ENCODE results near the gene ACKR4. TPM values are rescaled to one million over a fixed set of nuclear protein-coding genes. Genes with fewer than 3 reads are reported as not detected.

The ACKR4 gene
- total and polyA plus RNA-seq, 2 of the 8 experiments (the other 6 are each of a cell fraction or from before 2014, with no cell fraction given): not detected

- Histone ChIP-seq H3K27ac (ENCODE audit: low read depth, low read length) (no peak overlapping the region), H2BK5ac (ENCODE audit: low read depth, low read length) (no peak overlapping the region), H2AFZ (ENCODE audit: low read length) (no peak overlapping the region), H3K23me2 (ENCODE audit: low read depth, low read length) (no peaks in the 10 kb centered on the region), H3K18ac (ENCODE audit: extremely low read depth, low read length) (no peak overlapping the region), H3K4ac (replicated peaks; ENCODE audit: insufficient read length, low read depth, low read length) (no peak overlapping the region), H3K9ac (replicated peaks in 1 of 4; ENCODE audit: extremely low read depth in 1 of 4, low read depth in 3 of 4, low read length in 3 of 4) (no peak overlapping the region), H3K36me3 (ENCODE audit: control insufficient read depth in 2 of 4, insufficient read depth in 4 of 4, low read length in 3 of 4) (no peaks in the 10 kb centered on the region; a peak in 1 of 8 replicates), H3K27me3 (replicated peaks in 1 of 4; ENCODE audit: control insufficient read depth in 3 of 4, extremely low read depth in 1 of 4, insufficient read depth in 3 of 4, low read length in 3 of 4) (no peaks in the 10 kb centered on the region), H2BK20ac (ENCODE audit: low read length) (no peak overlapping the region), H3K79me2 (ENCODE audit: control insufficient read depth in 1 of 2, insufficient read depth in 2 of 2, low read length in 2 of 2) (no peaks in the 10 kb centered on the region), H4K91ac (replicated peaks; ENCODE audit: insufficient read length, low read length) (no peak overlapping the region), H3K9me3 (ENCODE audit: insufficient read depth in 2 of 2, low read depth in 1 of 2, low read length in 1 of 2) (no peaks in the 10 kb centered on the region), H3K14ac (ENCODE audit: insufficient read length) (no peak overlapping the region), H4K5ac (ENCODE audit: insufficient read length, low read depth, low read length) (no peak overlapping the region), H3K4me1 (replicated peaks in 1 of 4; ENCODE audit: control insufficient read depth in 3 of 4, insufficient read depth in 4 of 4, low read length in 3 of 4) (peaks cover 0 to 2% (median 0%) of the 10 kb centered on the region in 4 experiments; a peak in 2 of 7 replicates), H2BK120ac (replicated peaks; ENCODE audit: low read depth, low read length) (no peak overlapping the region), H3K4me3 (ENCODE audit: extremely low read depth in 1 of 4, insufficient read depth in 2 of 4, low read depth in 3 of 4, low read length in 4 of 4) (no peak overlapping the region), H3K79me1 (ENCODE audit: low read depth, low read length) (no peaks in the 10 kb centered on the region), H4K20me1 (replicated peaks in 1 of 2; ENCODE audit: control insufficient read depth in 1 of 2, insufficient read depth in 2 of 2, low read length in 2 of 2) (no peaks in the 10 kb centered on the region), H2BK15ac (ENCODE audit: low read length) (no peak overlapping the region), H3K56ac (replicated peaks; ENCODE audit: insufficient read length, low read depth, low read length) (no peak overlapping the region), H3K23ac (ENCODE audit: insufficient read length) (no peak overlapping the region), H2BK12ac (ENCODE audit: low read depth, low read length) (no peak overlapping the region), H3K4me2 (ENCODE audit: insufficient read depth in 1 of 2, low read depth in 2 of 2, low read length in 2 of 2) (no peak overlapping the region), H2AK5ac (ENCODE audit: low read depth, low read length) (no peak overlapping the region), H4K8ac (ENCODE audit: extremely low read depth, insufficient read depth, low read length) (no peak overlapping the region)
- FAIRE-seq: no peak
- no peak for DNase-seq (ENCODE audit: low read depth in 1 of 2, low spot score in 2 of 2)
- CTCF ChIA-PET (ENCODE audit: partially characterized antibody): no interaction called here
- POLR2A ChIA-PET (ENCODE audit: partially characterized antibody): no interaction called here
- WGBS, 2 experiments (ENCODE audit: extremely low coverage in 1 of 2, insufficient coverage in 1 of 2, insufficient read length in 1 of 2, insufficient replicate concordance in 2 of 2, low coverage in 1 of 2, low lambda C conversion rate in 2 of 2, missing lambda C conversion rate in 1 of 2): 78% methylated on average over 2 of the region's 2 CpGs; no CpG with 5 or more reads in 1 of the 2 experiments
- TF ChIP-seq HDAC6 (IDR thresholded peaks at IDR 0.05; ENCODE audit: low read depth, low read length) (no peak), CBX8 (IDR thresholded peaks at IDR 0.05; ENCODE audit: borderline replicate concordance, low read depth, low read length) (no peak), CHD2 (IDR thresholded peaks at IDR 0.05; ENCODE audit: low read length) (no peak), HDAC2 (IDR thresholded peaks at IDR 0.05; ENCODE audit: borderline replicate concordance in 1 of 2, low read depth in 2 of 2, low read length in 2 of 2) (no peak), EZH2 (IDR thresholded peaks at IDR 0.05; ENCODE audit: low read depth, low read length, severe bottlenecking) (no peak), POLR2A (IDR thresholded peaks at IDR 0.05; ENCODE audit: control extremely low read depth in 1 of 2, low read depth in 2 of 2, low read length in 2 of 2) (no peak), MAX (IDR thresholded peaks at IDR 0.05) (no peak), TCF12 (IDR thresholded peaks at IDR 0.05; ENCODE audit: low read depth, low read length) (no peak)
Observed at GRCh38 chr3:132605374-132605792, 8.3 kb downstream of the ACKR4 start.
